Measurements from ENCODE around the gene WNT9B. TPM values are rescaled to one million over a fixed set of nuclear protein-coding genes. Genes with fewer than 3 reads are reported as not detected.

WNT9B gene
- total RNA-seq, 3 donors from 2014 or later (not counting 1 experiment from before 2014, with no cell fraction given): not detected

- H3K27ac Mint-ChIP-seq: no peak overlapping the region
- 53% methylated on average over 4 of the region's 4 CpGs for WGBS (ENCODE audit: insufficient coverage)
- no peaks in the 10 kb centered on the region for H3K9me3 Mint-ChIP-seq
- intact Hi-C loops (cut with micrococcal nuclease): no loop called here
- TF ChIP-seq CTCF (IDR thresholded peaks at IDR 0.05): no peak
- H3K9me3 ChIP-seq (ENCODE audit: control insufficient read depth, insufficient read depth, low read length): no peaks in the 10 kb centered on the region
- no peaks in the 10 kb centered on the region for H3K36me3 ChIP-seq (ENCODE audit: control insufficient read depth, insufficient read depth, low read length)
- H3K4me1 ChIP-seq (ENCODE audit: control insufficient read depth, insufficient read depth, low read length): no peaks in the 10 kb centered on the region
- no peak overlapping the region for H3K4me3 Mint-ChIP-seq
- peaks cover 8 to 13% of the 10 kb centered on the region in 2 donors for H3K27me3 Mint-ChIP-seq (ENCODE audit: low read depth in 2 of 2)
- no peak overlapping the region for H3K27ac ChIP-seq (ENCODE audit: low read length)
- no peak overlapping the region for H3K4me3 ChIP-seq (ENCODE audit: low read length)
- DNase-seq (no peak), ATAC-seq (no peak)
- H3K27me3 ChIP-seq (ENCODE audit: control insufficient read depth, insufficient read depth, low read length): no peaks in the 10 kb centered on the region
- H3K4me1 Mint-ChIP-seq: no peaks in the 10 kb centered on the region
- H3K36me3 Mint-ChIP-seq: no peaks in the 10 kb centered on the region
Observed at GRCh38 chr17:46892192-46892703, 40.9 kb downstream of the WNT9B start.

GRCh38 chr17:46894024-46894423 is 42.6 kb downstream of the WNT9B start:
- Histone ChIP-seq H3K4me3 (ENCODE audit: low read length) (no peak overlapping the region), H3K27me3 (ENCODE audit: control insufficient read depth, insufficient read depth, low read length) (no peaks in the 10 kb centered on the region), H3K27ac (ENCODE audit: low read length) (no peak overlapping the region), H3K4me1 (ENCODE audit: control insufficient read depth, insufficient read depth, low read length) (no peaks in the 10 kb centered on the region), H3K36me3 (ENCODE audit: control insufficient read depth, insufficient read depth, low read length) (no peaks in the 10 kb centered on the region), H3K9me3 (ENCODE audit: control insufficient read depth, insufficient read depth, low read length) (no peaks in the 10 kb centered on the region)
- Mint-ChIP-seq H3K27me3 (ENCODE audit: low read depth in 2 of 2) (peaks cover 8 to 16% of the 10 kb centered on the region in 2 donors), H3K4me3 (no peak overlapping the region), H3K9me3 (no peaks in the 10 kb centered on the region), H3K36me3 (no peaks in the 10 kb centered on the region), H3K27ac (no peak overlapping the region), H3K4me1 (no peaks in the 10 kb centered on the region)
- intact Hi-C loops (cut with micrococcal nuclease): no loop called here
- no peak for TF ChIP-seq CTCF (IDR thresholded peaks at IDR 0.05)
- 83% methylated on average over 9 of the region's 9 CpGs for WGBS (ENCODE audit: insufficient coverage)
- ATAC-seq (no peak), DNase-seq (no peak)

GRCh38 chr17:46894476-46895151 is 43.2 kb downstream of the WNT9B start:
- WGBS (ENCODE audit: insufficient coverage): 86% methylated on average over 29 of the region's 29 CpGs
- H3K4me1 Mint-ChIP-seq: no peaks in the 10 kb centered on the region
- peaks cover 8 to 16% of the 10 kb centered on the region in 2 donors for H3K27me3 Mint-ChIP-seq (ENCODE audit: low read depth in 2 of 2)
- no peak overlapping the region for H3K27ac Mint-ChIP-seq
- TF ChIP-seq CTCF (IDR thresholded peaks at IDR 0.05): no peak
- DNase-seq (no peak), ATAC-seq (no peak)
- no peaks in the 10 kb centered on the region for H3K9me3 ChIP-seq (ENCODE audit: control insufficient read depth, insufficient read depth, low read length)
- no peaks in the 10 kb centered on the region for H3K36me3 Mint-ChIP-seq
- no peaks in the 10 kb centered on the region for H3K4me1 ChIP-seq (ENCODE audit: control insufficient read depth, insufficient read depth, low read length)
- no peak overlapping the region for H3K27ac ChIP-seq (ENCODE audit: low read length)
- H3K9me3 Mint-ChIP-seq: no peaks in the 10 kb centered on the region
- no peaks in the 10 kb centered on the region for H3K27me3 ChIP-seq (ENCODE audit: control insufficient read depth, insufficient read depth, low read length)
- H3K4me3 ChIP-seq (ENCODE audit: low read length): no peak overlapping the region
- no peaks in the 10 kb centered on the region for H3K36me3 ChIP-seq (ENCODE audit: control insufficient read depth, insufficient read depth, low read length)
- no peak overlapping the region for H3K4me3 Mint-ChIP-seq
- intact Hi-C loops (cut with micrococcal nuclease): no loop called here

- ATAC-seq (no peak), DNase-seq (no peak)
- Mint-ChIP-seq H3K36me3 (no peaks in the 10 kb centered on the region), H3K27ac (no peak overlapping the region), H3K27me3 (ENCODE audit: low read depth in 2 of 2) (peaks cover 8 to 13% of the 10 kb centered on the region in 2 donors), H3K9me3 (no peaks in the 10 kb centered on the region), H3K4me3 (no peak overlapping the region), H3K4me1 (no peaks in the 10 kb centered on the region)
- H3K4me1 ChIP-seq (ENCODE audit: control insufficient read depth, insufficient read depth, low read length): no peaks in the 10 kb centered on the region
- no peaks in the 10 kb centered on the region for H3K9me3 ChIP-seq (ENCODE audit: control insufficient read depth, insufficient read depth, low read length)
- no peaks in the 10 kb centered on the region for H3K36me3 ChIP-seq (ENCODE audit: control insufficient read depth, insufficient read depth, low read length)
- H3K27me3 ChIP-seq (ENCODE audit: control insufficient read depth, insufficient read depth, low read length): no peaks in the 10 kb centered on the region
- no peak for TF ChIP-seq CTCF (IDR thresholded peaks at IDR 0.05)
- intact Hi-C loops (cut with micrococcal nuclease): no loop called here
- H3K4me3 ChIP-seq (ENCODE audit: low read length): no peak overlapping the region
- 54% methylated on average over 9 of the region's 9 CpGs for WGBS (ENCODE audit: insufficient coverage)
- no peak overlapping the region for H3K27ac ChIP-seq (ENCODE audit: low read length)
Observed at GRCh38 chr17:46895171-46895570, 43.8 kb downstream of the WNT9B start.

Measured in natural killer cell (primary cell).